Urinary bladder (tissue), 4 donors: ENCODE measurements around the gene ADAMTS10. TPM values are rescaled to one million over a fixed set of nuclear protein-coding genes. Genes with fewer than 3 reads are reported as not detected.

ENCODE experiments used
- DNase-seq: peaks from one replicate; pipeline ENCODE4 v3.0.0-alpha.2; 2015; ENCODE audit errors: extremely low spot score
- H3K27ac ChIP-seq: one replicate; pipeline ENCODE4 v1.5.1; 2013; ENCODE audit warnings: low read depth, mild to moderate bottlenecking, moderate library complexity
- H3K36me3 ChIP-seq: one replicate; pipeline ENCODE4 v1.6.1; 2013; ENCODE audit warnings: mild to moderate bottlenecking, moderate library complexity; ENCODE audit not compliant: insufficient read depth
- H3K4me1 ChIP-seq: one replicate; pipeline ENCODE4 v1.6.1; 2013; ENCODE audit warnings: mild to moderate bottlenecking, moderate library complexity; ENCODE audit not compliant: insufficient read depth
- H3K4me3 ChIP-seq: one replicate; pipeline ENCODE4 v1.5.1; 2013; ENCODE audit warnings: low read depth, low read length
- WGBS: extraction: QIAGEN DNeasy Blood & Tissue Kit; methylation state at CpG from one replicate; pipeline ENCODE4 v1.1.7; 2013; 5-methylcytosine and 5-hydroxymethylcytosine counted together
- polyA plus RNA-seq: library from polyadenylated mRNA; stranded (reverse); fragments of 200-250 nt; gene quantifications from one replicate; pipeline ENCODE4 v1.2.3, GENCODE V29; 2013
- total RNA-seq: library from RNA; depleted of rRNA; stranded (reverse); fragments of >200 nt; gene quantifications from one replicate; pipeline ENCODE4 v1.2.3, GENCODE V29; 2014
- donor health status: healthy with polysubstance abuse.
- donor health status: healthy.

Gene ADAMTS10
- total and polyA plus RNA-seq, 2 donors = 26.4 to 44.3 TPM

DNA sequence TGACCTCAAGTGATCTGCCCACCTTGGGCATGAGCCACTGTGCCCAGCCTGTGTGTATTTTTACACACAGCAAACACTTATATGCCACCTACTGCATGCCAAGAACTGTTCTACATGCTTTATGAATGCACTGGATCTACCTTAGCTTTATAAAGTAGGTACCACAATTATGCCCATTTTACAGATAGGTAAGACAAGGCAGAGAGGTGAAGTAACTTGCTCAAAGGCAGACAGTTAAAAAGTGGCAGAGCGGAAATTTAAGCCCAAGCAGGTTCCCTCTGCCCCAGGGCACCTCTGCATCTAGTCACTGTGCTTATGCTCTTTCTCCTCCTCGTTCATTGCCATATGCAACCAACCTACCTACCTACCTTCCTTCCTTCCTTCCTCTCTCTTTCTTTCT is 10.5 kb downstream of the ADAMTS10 start:
- no peaks in the 10 kb centered on the region for H3K4me1 ChIP-seq
- H3K27ac ChIP-seq = no peak overlapping the region
- no peaks in the 10 kb centered on the region for H3K36me3 ChIP-seq
- no peak for DNase-seq
- no peak overlapping the region for H3K4me3 ChIP-seq
- WGBS = 96% methylated on average over 2 of the region's 2 CpGs

DNA sequence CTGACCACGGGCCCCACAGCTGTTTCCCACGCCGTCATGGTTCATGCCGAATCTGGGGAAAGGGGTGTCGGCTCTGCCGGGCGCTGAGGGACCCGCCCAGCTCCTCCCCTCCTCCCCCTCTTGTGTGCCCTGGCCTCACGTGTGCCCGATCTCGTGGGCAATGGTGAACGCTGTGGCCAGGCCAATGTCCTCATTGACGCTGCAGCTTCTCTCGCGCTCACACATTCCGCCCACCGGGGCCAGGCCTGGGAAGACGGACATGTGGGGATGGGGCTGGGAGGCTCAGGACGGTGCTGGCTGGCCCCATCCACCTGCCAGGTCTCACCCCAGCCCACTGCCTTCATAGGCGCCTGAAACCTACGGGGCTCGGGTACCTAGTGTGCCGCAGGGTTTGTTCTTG is 14.3 kb downstream of the ADAMTS10 start:
- H3K4me3 ChIP-seq = no peak overlapping the region
- H3K4me1 ChIP-seq = no peaks in the 10 kb centered on the region
- no peak for DNase-seq
- 89% methylated on average over 23 of the region's 23 CpGs for WGBS
- no peaks in the 10 kb centered on the region for H3K36me3 ChIP-seq
- no peak overlapping the region for H3K27ac ChIP-seq

DNA sequence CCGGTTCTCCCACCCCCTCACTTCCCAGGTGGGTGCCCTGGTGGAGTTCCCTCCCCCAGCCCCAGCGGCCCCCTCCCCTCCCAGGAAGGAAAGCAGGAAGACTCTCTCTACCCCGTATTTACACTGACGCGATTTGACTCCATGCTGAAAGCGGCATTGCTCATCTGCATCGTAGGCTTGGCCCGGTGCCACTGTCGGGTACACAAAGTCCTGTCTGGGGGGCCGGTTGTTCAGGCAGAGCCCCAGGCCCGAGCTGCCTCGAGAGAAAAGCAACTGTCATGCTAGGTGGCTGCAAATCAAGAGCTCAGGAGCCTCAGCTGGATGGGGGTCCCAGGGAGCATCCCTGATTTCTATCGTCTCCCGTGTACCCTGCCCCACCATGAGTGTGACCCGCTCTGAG is 14.9 kb downstream of the ADAMTS10 start:
- H3K36me3 ChIP-seq = no peaks in the 10 kb centered on the region
- no peak for DNase-seq
- 78% methylated on average over 15 of the region's 15 CpGs for WGBS
- H3K27ac ChIP-seq = no peak overlapping the region
- H3K4me1 ChIP-seq = no peaks in the 10 kb centered on the region
- H3K4me3 ChIP-seq = no peak overlapping the region

DNA sequence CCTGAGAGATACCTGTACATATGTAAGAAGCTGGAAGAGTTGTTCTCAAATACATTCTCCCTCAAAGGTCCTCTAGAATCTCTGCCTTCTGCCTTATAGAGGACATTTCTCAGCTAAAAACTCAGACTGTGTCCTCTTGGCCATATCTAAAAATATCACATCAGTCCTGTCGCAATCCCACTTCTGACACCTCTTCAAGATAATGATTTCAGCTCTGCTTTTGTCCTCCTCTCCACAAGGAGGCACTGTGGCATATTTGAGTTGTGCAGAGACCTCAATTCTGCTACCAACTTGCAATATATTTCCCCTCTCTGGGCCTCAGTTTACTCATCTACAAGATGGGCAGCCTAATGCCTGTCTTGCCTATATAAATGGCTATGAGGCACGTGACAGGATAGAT is 16.6 kb downstream of the ADAMTS10 start:
- 96% methylated on average over 2 of the region's 2 CpGs for WGBS
- Histone ChIP-seq H3K4me1 (no peaks in the 10 kb centered on the region), H3K36me3 (no peaks in the 10 kb centered on the region), H3K4me3 (no peak overlapping the region), H3K27ac (no peak overlapping the region)
- DNase-seq = no peak

DNA sequence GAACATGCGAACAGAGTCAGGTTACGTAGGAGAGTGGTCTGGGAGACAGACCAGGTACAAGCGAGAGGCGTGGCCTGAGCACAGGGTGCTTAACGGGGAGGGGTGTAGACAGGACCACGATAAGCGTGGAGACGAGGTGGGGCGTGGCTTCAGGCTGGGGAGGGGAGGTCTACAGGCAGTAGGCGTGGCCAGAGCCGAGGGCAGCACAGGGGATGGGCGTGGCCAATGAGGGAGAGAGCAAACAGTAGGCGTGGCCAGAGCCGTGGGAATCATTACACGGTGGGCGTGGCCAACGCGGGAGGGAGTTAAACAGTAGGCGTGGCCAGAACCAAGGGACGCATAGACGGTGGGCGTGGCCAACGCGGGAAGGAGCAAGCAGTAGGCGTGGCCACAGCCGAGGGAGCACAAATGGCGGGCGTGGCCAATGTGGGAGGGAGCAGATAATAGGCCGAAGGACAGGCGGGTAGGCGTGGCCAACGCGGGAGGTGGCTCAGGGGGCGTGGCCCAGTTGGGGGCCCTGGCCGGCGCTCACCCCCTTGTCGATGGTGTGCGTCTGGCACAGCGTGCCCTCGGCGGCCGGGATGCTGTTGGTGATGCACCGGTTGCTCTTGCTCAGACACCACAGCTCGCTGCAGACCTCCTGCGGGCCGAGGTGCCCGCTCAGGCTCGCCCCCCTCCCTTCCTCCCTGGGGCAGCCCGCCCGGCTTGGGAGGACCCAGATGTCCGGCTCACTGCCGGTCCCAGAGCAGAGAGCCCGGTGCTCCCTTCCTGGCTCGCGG is 18.1 kb downstream of the ADAMTS10 start:
- WGBS = under 1% methylated on average over 55 of the region's 55 CpGs
- DNase-seq = peak; percentile 93
- Histone ChIP-seq H3K4me1 (no peaks in the 10 kb centered on the region), H3K27ac (no peak overlapping the region), H3K36me3 (no peaks in the 10 kb centered on the region), H3K4me3 (peak overlapping the region; percentile 17)

DNA sequence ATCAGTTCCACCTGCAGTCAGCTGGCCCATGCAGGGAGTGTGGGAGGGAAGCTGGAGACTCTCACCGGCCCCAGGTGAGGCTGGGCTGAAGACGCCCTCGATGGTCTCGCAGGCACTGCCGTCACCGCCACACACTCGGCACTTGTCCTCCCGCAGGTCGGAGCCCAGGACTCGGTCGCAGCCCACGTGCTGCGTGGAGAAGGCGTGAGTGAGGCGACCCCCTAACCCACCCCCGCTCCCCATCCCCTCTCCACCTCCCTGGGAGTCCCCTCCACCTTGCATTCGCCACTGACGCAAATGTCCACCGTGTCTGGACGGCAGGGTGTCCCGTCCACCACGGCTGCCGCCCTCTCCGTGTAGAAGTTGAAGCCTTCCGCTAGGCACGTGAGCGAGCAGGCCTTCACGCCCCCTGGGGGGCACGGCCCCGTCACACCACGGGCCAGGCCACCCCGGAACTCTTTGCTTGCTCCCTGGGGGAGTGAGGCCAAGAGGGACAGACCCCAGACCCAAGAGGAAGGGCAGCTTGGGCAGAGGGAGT is 21.3 kb downstream of the ADAMTS10 start:
- Histone ChIP-seq H3K27ac (no peak overlapping the region), H3K4me3 (no peak overlapping the region), H3K36me3 (no peaks in the 10 kb centered on the region), H3K4me1 (no peaks in the 10 kb centered on the region)
- WGBS = 92% methylated on average over 32 of the region's 32 CpGs
- no peak for DNase-seq

DNA sequence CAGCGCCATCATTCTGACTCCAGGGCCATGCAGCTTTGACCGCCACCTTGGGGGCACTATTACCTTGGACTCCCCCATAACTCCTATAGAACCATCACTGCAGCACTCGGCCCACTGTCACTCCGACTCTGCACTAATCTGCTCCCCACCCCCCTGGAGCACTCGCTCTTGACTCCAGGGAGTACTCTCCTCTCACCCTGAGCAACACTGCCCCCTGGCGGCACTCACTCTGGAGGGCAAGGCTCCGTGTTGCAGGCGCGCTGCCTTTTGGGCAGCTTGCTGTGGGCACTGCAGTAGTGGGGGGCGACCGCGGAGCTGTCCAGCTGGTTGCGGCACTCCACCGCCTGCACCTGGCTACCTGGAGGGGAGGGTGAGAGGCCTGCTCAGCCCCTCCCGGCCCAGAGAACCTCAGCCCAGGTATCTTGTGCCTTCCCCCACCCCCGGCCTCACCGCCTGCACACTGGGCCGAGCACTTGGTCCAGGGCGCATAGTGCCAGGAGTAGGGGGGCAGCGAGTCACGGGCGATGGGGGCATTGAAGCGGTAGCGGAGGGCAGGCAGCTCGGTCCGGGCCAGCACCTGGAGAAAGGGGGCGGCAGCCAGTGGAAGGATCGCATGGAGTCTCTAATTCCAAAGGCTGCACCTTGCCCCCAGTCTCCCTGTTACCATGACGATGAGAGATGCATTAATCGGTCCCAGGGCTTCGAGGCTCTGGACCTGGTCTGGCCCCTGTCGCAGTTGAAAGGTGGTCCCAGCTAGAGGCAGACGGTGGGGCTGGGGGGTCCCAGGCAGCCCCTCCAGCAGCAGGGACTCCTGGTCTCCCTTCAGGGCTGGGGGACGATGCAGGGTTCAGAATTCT is 24.4 kb downstream of the ADAMTS10 start:
- H3K27ac ChIP-seq = no peak overlapping the region
- WGBS = 80% methylated on average over 34 of the region's 34 CpGs
- H3K4me3 ChIP-seq = no peak overlapping the region
- H3K4me1 ChIP-seq = no peaks in the 10 kb centered on the region
- no peak for DNase-seq
- no peaks in the 10 kb centered on the region for H3K36me3 ChIP-seq

DNA sequence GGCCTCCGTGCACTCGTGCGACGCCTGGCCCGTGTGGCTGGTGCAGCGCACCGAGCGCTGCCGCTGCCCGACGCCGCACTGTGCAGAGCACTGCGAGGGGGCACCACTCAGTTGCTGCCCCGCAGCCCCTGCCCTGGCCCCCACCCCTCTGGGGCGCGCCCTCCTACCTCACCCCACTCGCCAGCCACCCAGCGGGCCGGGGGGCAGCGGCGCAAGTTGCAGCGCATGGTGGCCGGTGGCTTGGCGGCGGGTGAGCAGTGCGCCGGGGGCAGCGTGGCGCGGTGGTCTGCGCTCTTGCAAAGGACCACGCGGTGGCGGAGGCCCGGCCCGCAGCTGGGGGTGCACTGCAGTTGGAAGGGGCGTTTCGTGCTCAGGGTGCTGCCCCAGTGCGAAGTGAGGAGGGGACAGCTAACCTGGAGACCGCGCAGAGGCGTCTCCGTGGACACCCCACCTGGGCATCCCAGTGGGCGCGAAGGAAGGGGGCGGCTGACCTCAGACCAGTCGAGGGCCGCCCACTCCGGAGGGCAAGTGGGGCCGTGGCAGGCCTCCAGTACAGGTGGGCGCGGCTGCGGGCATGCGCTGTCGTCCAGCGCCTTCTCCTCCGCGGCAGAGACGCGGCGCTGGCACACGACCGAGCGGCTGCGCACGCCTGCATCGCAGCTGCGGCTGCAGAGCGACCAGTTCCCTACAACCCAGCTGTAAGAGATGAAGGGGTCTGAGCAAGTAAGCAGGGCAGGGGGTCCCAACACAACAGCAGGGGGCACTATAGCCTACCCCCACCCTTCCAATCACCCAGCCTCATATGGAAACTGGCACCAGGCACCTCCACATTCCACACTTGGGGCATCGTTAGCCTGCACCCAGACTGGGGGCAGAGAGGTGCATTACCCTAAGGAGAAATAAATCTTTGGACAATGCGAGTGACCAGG is 25.3 kb downstream of the ADAMTS10 start:
- H3K27ac ChIP-seq = no peak overlapping the region
- no peaks in the 10 kb centered on the region for H3K36me3 ChIP-seq
- 87% methylated on average over 71 of the region's 71 CpGs for WGBS
- DNase-seq = no peak
- H3K4me3 ChIP-seq = no peak overlapping the region
- no peaks in the 10 kb centered on the region for H3K4me1 ChIP-seq

DNA sequence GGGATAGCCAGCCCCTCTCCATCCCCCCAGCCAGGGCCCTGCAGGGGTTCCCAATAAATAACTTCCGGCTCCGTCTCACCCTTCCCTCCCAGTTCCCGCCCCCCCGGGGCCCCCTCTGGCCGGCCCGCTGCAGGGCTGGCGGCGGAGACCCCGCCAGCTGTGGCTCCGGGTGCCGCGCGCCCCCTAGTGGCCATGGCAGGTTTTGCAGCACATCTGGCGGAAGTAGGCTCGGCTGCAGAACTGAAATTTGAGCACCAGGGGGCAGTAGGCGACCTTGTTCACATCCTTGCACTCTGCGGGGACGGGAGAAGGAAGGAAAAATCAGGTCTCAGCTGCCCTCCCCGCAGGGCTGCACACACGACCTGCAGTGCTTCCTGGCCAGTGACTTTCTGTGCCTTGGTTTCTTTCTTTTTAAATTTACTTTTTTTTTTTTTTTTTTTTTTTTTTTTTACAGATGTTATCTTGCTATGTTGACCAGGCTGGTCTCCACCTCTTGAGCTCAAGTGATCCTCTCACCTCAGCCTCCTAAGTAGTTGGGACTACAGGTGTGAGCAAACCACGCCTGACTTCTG is 29.7 kb downstream of the ADAMTS10 start:
- no peak overlapping the region for H3K4me3 ChIP-seq
- WGBS = 5% methylated on average over 21 of the region's 21 CpGs

DNA sequence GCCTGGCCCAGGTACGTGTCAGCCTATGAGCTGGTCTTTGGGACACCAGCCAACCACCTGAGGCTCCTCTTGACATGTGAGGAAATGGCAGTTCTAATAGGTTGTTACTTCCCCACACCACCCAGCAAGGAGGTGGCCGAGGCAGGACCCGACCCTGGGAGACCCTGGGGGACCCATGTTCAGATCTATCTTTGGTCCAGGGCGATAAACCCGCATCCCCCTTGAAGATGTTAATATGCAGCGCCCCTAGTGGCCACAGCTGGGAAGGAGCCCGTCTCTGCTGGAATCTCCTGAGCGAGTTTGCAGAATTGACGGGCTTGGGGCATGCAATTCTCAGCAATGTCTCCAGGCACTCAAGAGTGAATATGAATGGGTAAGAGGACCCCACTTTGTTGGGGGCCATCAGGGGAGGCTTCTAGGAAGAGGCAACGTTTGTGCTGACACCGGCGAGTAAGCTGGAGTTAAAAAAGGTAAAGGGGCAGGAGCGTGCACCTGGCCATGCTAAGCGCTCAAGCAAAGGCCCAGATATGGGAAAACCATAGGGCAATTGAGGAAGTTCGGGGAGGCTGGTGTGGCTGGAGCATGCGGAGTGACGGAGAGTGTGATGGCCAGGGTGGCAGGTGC is 31.8 kb downstream of the ADAMTS10 start:
- no peak for DNase-seq
- 20% methylated on average over 17 of the region's 17 CpGs for WGBS

More for the DNA sequence above, 29.7 kb downstream of the ADAMTS10 start:
- no peaks in the 10 kb centered on the region for H3K4me1 ChIP-seq
- no peaks in the 10 kb centered on the region for H3K36me3 ChIP-seq
- no peak for DNase-seq
- no peak overlapping the region for H3K27ac ChIP-seq

DNA sequence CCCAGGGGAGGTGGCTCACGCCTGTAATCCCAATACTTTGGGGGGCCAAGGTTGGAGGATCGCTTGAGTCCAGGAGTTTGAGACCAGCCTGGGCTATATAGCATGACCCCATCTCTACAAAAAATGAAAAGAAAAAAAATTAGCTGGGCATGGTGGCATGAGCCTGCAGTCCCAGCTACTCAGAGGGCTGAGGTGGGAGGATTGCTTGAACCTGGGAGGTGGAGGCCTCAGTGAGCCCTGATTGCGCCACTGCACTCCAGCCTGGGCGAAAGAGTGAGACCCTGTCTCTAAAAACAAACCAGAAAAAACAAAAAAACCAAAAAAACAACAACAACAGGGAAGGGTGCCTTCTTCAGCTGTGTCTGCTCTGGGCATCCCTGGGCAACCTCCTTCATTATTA is 32.8 kb downstream of the ADAMTS10 start:
- Histone ChIP-seq H3K36me3 (no peaks in the 10 kb centered on the region), H3K27ac (no peak overlapping the region), H3K4me1 (no peaks in the 10 kb centered on the region), H3K4me3 (no peak overlapping the region)
- 73% methylated on average over 4 of the region's 4 CpGs for whole genome bisulfite sequencing
- no peak for DNase-seq

More for the DNA sequence above, 31.8 kb downstream of the ADAMTS10 start:
- Histone ChIP-seq H3K4me3 (no peak overlapping the region), H3K27ac (no peak overlapping the region), H3K4me1 (no peaks in the 10 kb centered on the region), H3K36me3 (no peaks in the 10 kb centered on the region)

DNA sequence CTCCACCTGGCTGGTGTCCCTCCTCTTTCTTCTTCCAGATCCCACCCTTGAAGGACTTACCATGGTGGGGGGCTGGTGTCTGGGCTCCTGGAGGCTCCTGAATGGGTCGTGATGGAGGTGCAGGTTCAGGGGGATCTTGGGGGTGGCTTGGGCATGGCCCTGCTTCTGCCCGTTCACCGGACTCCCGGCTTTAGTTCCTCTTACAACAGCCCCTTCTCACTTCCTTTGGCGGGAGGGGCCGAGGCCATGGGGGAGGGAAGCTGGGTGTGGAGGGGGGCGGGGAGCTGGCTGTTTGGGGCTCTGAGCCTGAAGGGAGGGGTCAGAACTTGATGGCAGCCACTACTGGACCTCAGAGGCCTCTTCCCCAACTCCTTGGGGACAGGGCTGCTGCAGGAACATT is 33.3 kb downstream of the ADAMTS10 start, which contains the start of gene MYO1F:
TSS of gene MYO1F (minus strand) at position 196 of the 400 bp plus-strand sequence. CDS start at position 63, 133 bp downstream.
- no peak for DNase-seq
- Histone ChIP-seq H3K4me1 (no peaks in the 10 kb centered on the region), H3K36me3 (no peaks in the 10 kb centered on the region), H3K27ac (no peak within 1 kb of the TSS), H3K4me3 (peak within 1 kb of the TSS; percentile 36)
- 19% methylated on average over 7 of the region's 7 CpGs for WGBS
